ENCODE data around the gene USP9X.
"Not testable (repeated sequence)": the region's sequence is repeated elsewhere in the genome, so short reads cannot be mapped to it uniquely, and the experiment has no call there.

GRCh38 chrX:41063276-41063675 lies 22.0 kb upstream of the USP9X start:
- not testable (repeated sequence) for TF ChIP-seq CTCF, POLR2AphosphoS5 (IDR thresholded peaks at IDR 0.05)
